Heart right ventricle (tissue), 16 donors: ENCODE measurements around the gene ASCC1. TPM values are rescaled to one million over a fixed set of nuclear protein-coding genes. Genes with fewer than 3 reads are reported as not detected.
"Not testable (repeated sequence)": the region's sequence is repeated elsewhere in the genome, so short reads cannot be mapped to it uniquely, and the experiment has no call there.

Experiments
- ATAC-seq, 8 donors: fragments of 200-7000 bp; cut with Tn5 transposase; one replicate each; pipeline ENCODE4 v1.9.1; 2020; ENCODE audit warnings: mild to moderate bottlenecking in 8 of 8, moderate library complexity in 8 of 8, moderate number of reproducible peaks in 1 of 8
- DNase-seq, 2 donors: peaks; one replicate each; pipeline ENCODE4 v3.0.0-alpha.2; 2020
- H3K27ac ChIP-seq, 10 donors: fragments of 200-600 bp; sonication (generic) in 2 of 10; one replicate each; pipeline versions ENCODE4 v1.5.0 to v1.8.0; 2020 to 2022; ENCODE audit warnings: mild to moderate bottlenecking in 3 of 10
- H3K27me3 ChIP-seq, 7 donors: fragments of 200-600 bp; one replicate each; pipeline ENCODE4 v1.8.0; 2021 to 2022; ENCODE audit warnings: mild to moderate bottlenecking in 2 of 7
- H3K36me3 ChIP-seq, 9 donors: fragments of 200-600 bp; sonication (generic) in 1 of 9; one replicate each; pipeline versions ENCODE4 v1.5.0 to v1.8.0; 2020 to 2022; ENCODE audit warnings: mild to moderate bottlenecking in 2 of 9
- H3K4me1 ChIP-seq, 9 donors: fragments of 200-600 bp; sonication (generic) in 1 of 9; one replicate each; pipeline versions ENCODE4 v1.5.0 to v1.8.0; 2020 to 2022; ENCODE audit warnings: mild to moderate bottlenecking in 4 of 9
- H3K4me3 ChIP-seq, 10 donors: fragments of 200-600 bp; sonication (generic) in 2 of 10; one replicate each; pipeline versions ENCODE4 v1.5.0 to v1.8.0; 2020 to 2022; ENCODE audit warnings: mild to moderate bottlenecking in 7 of 10, moderate library complexity in 2 of 10
- H3K9me3 ChIP-seq, 11 donors: fragments of 200-600 bp in 10 of 11; sonication (generic) in 2 of 11; one replicate each; pipeline versions ENCODE4 v1.5.0 to v1.8.0; 2013 to 2022; ENCODE audit warnings: mild to moderate bottlenecking in 2 of 11, control low read depth in 1 of 11, moderate library complexity in 1 of 11
- CTCF ChIP-seq, 9 donors: fragments of 200-600 bp; sonication (generic) in 2 of 9; IDR thresholded peaks; one replicate each; pipeline versions ENCODE4 v1.5.0 to v1.8.0; 2021 to 2022; ENCODE audit warnings: antibody characterized with exemption in 9 of 9, mild to moderate bottlenecking in 5 of 9, moderate library complexity in 1 of 9
- WGBS, 2 donors: extraction: QIAGEN DNeasy Blood & Tissue Kit; methylation state at CpG; one replicate each; pipeline ENCODE4 v1.1.7; 2013; ENCODE audit warnings: inconsistent platforms in 1 of 2; 5-methylcytosine and 5-hydroxymethylcytosine counted together
- intact Hi-C, 10 donors: fragments of 100-400 bp; cut with DNase I; formaldehyde crosslinking; loops; one replicate each; pipeline versions ENCODE4 v1.11.1 to v1.14.2; 2022
- polyA plus RNA-seq, 2 donors: library from polyadenylated mRNA; stranded (reverse); fragments of 200-250 nt; gene quantifications; one replicate each; pipeline ENCODE4 v1.2.3, GENCODE V29; 2013
- total RNA-seq, 10 donors: library from RNA; stranded (reverse); fragmentation: NEBNext Ultra II Directional in 3 of 10; extraction: Animal tissue kit (Norgen Biotek cat#: 25700) in 3 of 10; gene quantifications; one replicate each; pipeline versions ENCODE4 v1.2.1 to v1.2.4, GENCODE V29; 2021 to 2023
- donor health status: Arrhythmogenic right ventricular cardiomyopathy.
- donor health status: ischemic (EF 13 %, LVEDD 7.1; RV severe dilation, severe dysfunction).
- donor health status: healthy with polysubstance abuse.
- donor health status: DM: no; HTN: yes; CAD: no.
- donor health status: DM: no; HTN: no; CAD: no.
- donor health status: ischemic (EF 25% LVEDD 6.9; RV normal size, moderate dysfunction).
- donor health status: ischemic (EF 25% LVEDD 5.7; RV mildly dilated, moderate dysfunction).
- donor health status: healthy.
- donor health status: DM: yes; HTN: yes; CAD: no.
- donor health status: Ischemic cardiomyopathy.
- donor health status: ischemic (EF 35%, LVEDD 5.7; RV mildly dilated, moderate dysfunction).
- donor health status: nonischemic (EF 11% LVEDD 7.7; RV severe dilation, severe dysfunction).
- donor health status: DM: yes; HTN: yes; CAD: no.
- donor health status: PGD.
- donor health status: ischemic (EF 29% LVEDD 5.4; RV normal size, mild dysfunction).
- donor health status: nonischemic (EF 23%, LVEDD 6.1; RV moderate dilation, normal function).

ASCC1 gene
- total and polyA plus RNA-seq, 12 donors, result 8.4 to 40.5 (median 33.0) TPM

GRCh38 chr10:72218726-72219125 is 2.6 kb upstream of the ASCC1 start:
- H3K27ac ChIP-seq, result peak overlapping the region in 9 of 10 donors; percentile 29 to 99 (median 97)
- DNase-seq (no peak), ATAC-seq (no peak)
- no peaks in the 10 kb centered on the region for H3K9me3 ChIP-seq
- H3K4me3 ChIP-seq, result peak overlapping the region in 1 of 10 donors; percentile 11
- no peaks in the 10 kb centered on the region for H3K27me3 ChIP-seq
- peaks cover 10 to 65% (median 56%) of the 10 kb centered on the region in 9 donors for H3K4me1 ChIP-seq
- intact Hi-C loops, result loop anchor here in 7 of 10 donors (5.0 to 10.0 kb wide), 12 partner anchors 46 to 264 kb away; partner anchors contain the start of genes CHST3 (in 1 of the 7) and DDIT4 (in 1 of the 7)
- TF ChIP-seq CTCF (IDR thresholded peaks at IDR 0.05), result no peak
- peaks cover 0 to 23% (median 0%) of the 10 kb centered on the region in 9 donors for H3K36me3 ChIP-seq
- 30% methylated on average over 2 of the region's 2 CpGs for WGBS, 2 donors

- H3K27ac ChIP-seq, result peak overlapping the region; percentile 10 to 99 (median 96)
- no peaks in the 10 kb centered on the region for H3K27me3 ChIP-seq
- no peak for ATAC-seq
- H3K9me3 ChIP-seq, result no peaks in the 10 kb centered on the region
- DNase-seq, result no peak
- peaks cover 0 to 21% (median 0%) of the 10 kb centered on the region in 9 donors for H3K36me3 ChIP-seq
- peak overlapping the region in 1 of 10 donors; percentile 11 for H3K4me3 ChIP-seq
- 23 to 34% methylated on average over 1 of the region's 1 CpG for WGBS, 2 donors
- TF ChIP-seq CTCF (IDR thresholded peaks at IDR 0.05), result no peak
- peaks cover 10 to 63% (median 52%) of the 10 kb centered on the region in 9 donors for H3K4me1 ChIP-seq
- intact Hi-C loops, result loop anchor here in 7 of 10 donors (5.0 to 10.0 kb wide), 12 partner anchors 46 to 264 kb away; partner anchors contain the start of genes CHST3 (in 1 of the 7) and DDIT4 (in 1 of the 7)
Observed at GRCh38 chr10:72218325-72218724, 2.2 kb upstream of the ASCC1 start.

- H3K4me3 ChIP-seq, H3K27ac ChIP-seq, ATAC-seq, DNase-seq, H3K9me3 ChIP-seq, H3K27me3 ChIP-seq: not testable (repeated sequence)
- H3K36me3 ChIP-seq, result peaks cover 0 to 65% (median 43%) of the 10 kb centered on the region in 9 donors
- intact Hi-C loops, result loop anchor here in 6 of 10 donors (10.0 kb wide), 6 partner anchors 77 to 257 kb away; partner anchors contain the start of gene CHST3 (in 1 of the 6)
- H3K4me1 ChIP-seq, result peaks cover 3 to 21% (median 17%) of the 10 kb centered on the region in 9 donors
- WGBS, 2 donors, result 94 to 96% methylated on average over 2 of the region's 2 CpGs
Observed at GRCh38 chr10:72211832-72212231, 4.2 kb downstream of the ASCC1 start.

GRCh38 chr10:72211381-72211780 is 4.7 kb downstream of the ASCC1 start:
- WGBS, 2 donors, result 92 to 93% methylated on average over 11 of the region's 11 CpGs
- not testable (repeated sequence) for DNase-seq
- peaks cover 0 to 69% (median 45%) of the 10 kb centered on the region in 9 donors for H3K36me3 ChIP-seq

GRCh38 chr10:72208526-72208925 is 7.5 kb downstream of the ASCC1 start:
- Histone ChIP-seq H3K4me1 (peaks cover 0 to 14% (median 0%) of the 10 kb centered on the region in 9 donors), H3K36me3 (peaks cover 0 to 98% (median 45%) of the 10 kb centered on the region in 9 donors)
- H3K9me3 ChIP-seq, H3K4me3 ChIP-seq, intact Hi-C loops, H3K27me3 ChIP-seq, H3K27ac ChIP-seq, DNase-seq, ATAC-seq: not testable (repeated sequence)
- 69 to 71% methylated on average over 2 of the region's 2 CpGs for WGBS, 2 donors

More at GRCh38 chr10:72211381-72211780, 4.7 kb downstream of the ASCC1 start:
- intact Hi-C loops, result loop anchor here in 6 of 10 donors (10.0 kb wide), 6 partner anchors 77 to 257 kb away; partner anchors contain the start of gene CHST3 (in 1 of the 6)
- not testable (repeated sequence) for ATAC-seq, H3K27ac ChIP-seq, H3K9me3 ChIP-seq, H3K4me3 ChIP-seq, H3K27me3 ChIP-seq
- H3K4me1 ChIP-seq, result peaks cover 3 to 19% (median 13%) of the 10 kb centered on the region in 9 donors
